Measurements from ENCODE around the gene DNAH8. TPM values are rescaled to one million over a fixed set of nuclear protein-coding genes. Genes with fewer than 3 reads are reported as not detected.

The DNAH8 gene
- total RNA-seq, 1 experiment from 2014 or later: not detected

DNA sequence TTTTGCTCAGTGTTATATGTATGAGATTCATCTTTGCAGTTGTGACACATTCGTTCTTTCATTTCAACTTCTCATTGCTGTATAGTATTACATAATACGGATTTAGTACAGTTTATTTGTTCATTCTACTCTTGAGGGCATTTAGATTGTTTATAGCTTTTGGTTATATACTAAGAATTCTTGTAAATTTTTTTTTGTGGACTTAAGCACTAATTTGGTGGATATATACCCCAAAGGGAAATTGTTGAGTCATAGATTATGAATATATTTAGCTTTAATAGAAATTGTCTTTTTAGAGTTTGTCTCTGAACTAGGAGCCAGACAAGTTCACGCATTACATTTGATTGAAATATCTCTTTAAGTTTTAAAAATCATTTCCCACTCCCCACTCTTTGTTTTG lies 79.6 kb downstream of the DNAH8 start:
- ATAC-seq (no peak), DNase-seq (ENCODE audit: low read depth, low spot score) (no peak)
- Histone ChIP-seq H3K9ac (ENCODE audit: low read length) (no peak overlapping the region), H3K27me3 (ENCODE audit: insufficient read depth, low read length) (peaks cover 10% of the 10 kb centered on the region; the same call in 1 of the 2 replicates), H3K36me3 (ENCODE audit: control insufficient read depth in 1 of 2, insufficient read depth in 2 of 2, low read length in 2 of 2) (no peaks in the 10 kb centered on the region), H2AFZ (ENCODE audit: low read depth, low read length, poor library complexity, severe bottlenecking) (no peak overlapping the region), H3K4me3 (replicated peaks in 1 of 2; ENCODE audit: low read depth in 1 of 2, low read length in 2 of 2) (no peak overlapping the region), H3K9me2 (ENCODE audit: insufficient read depth) (no peaks in the 10 kb centered on the region; the same call in 1 of the 2 replicates), H3K9me3 (ENCODE audit: control insufficient read depth in 1 of 2, insufficient read depth in 1 of 2, low read depth in 1 of 2, low read length in 2 of 2) (no peaks in the 10 kb centered on the region), H3K79me2 (ENCODE audit: insufficient read depth, low read length) (no peaks in the 10 kb centered on the region), H3K4me1 (ENCODE audit: control insufficient read depth in 1 of 2, insufficient read depth in 2 of 2, low read length in 2 of 2) (no peaks in the 10 kb centered on the region), H3K27ac (ENCODE audit: low read depth, low read length) (no peak overlapping the region), H4K20me1 (ENCODE audit: insufficient read depth) (no peaks in the 10 kb centered on the region), H3K4me2 (ENCODE audit: low read length) (no peak overlapping the region)
- POLR2A ChIA-PET: no interaction called here
- CTCF ChIA-PET: no interaction called here
- intact Hi-C loops (cut with micrococcal nuclease): no loop called here
- BruUV-seq (replicated peaks): no TSS peak
- RAD21 ChIA-PET (ENCODE audit: low non-redundant PET in 1 of 2, low total read pairs in 2 of 2, uncharacterized antibody in 2 of 2, unreplicated experiment in 2 of 2): interaction anchor here in 1 of 2 experiments (0.7 kb wide), 1 partner anchor 139 kb away, joined by 3 read pairs; no protein-coding TSS in a partner anchor
- TF ChIP-seq REST (IDR thresholded peaks at IDR 0.05; ENCODE audit: low read depth): no peak
- no peak for TF ChIP-seq ZBTB33 (IDR thresholded peaks at IDR 0.05; ENCODE audit: extremely low read depth, insufficient replicate concordance, low read length)
- no peak for TF ChIP-seq TCF7L2 (IDR thresholded peaks at IDR 0.05; ENCODE audit: borderline replicate concordance, extremely low read depth, insufficient read depth, insufficient read length)
- TF ChIP-seq RAD21 (IDR thresholded peaks at IDR 0.05; ENCODE audit: low read depth): no peak
- no peak for TF ChIP-seq POLR2A (IDR thresholded peaks at IDR 0.05; ENCODE audit: borderline replicate concordance, extremely low read depth, insufficient read depth, insufficient read length)
- TF ChIP-seq EZH2 (IDR thresholded peaks at IDR 0.05): no peak
- TF ChIP-seq ZNF274 (IDR thresholded peaks at IDR 0.05; ENCODE audit: low read depth, low read length): no peak
- no peak for TF ChIP-seq FOSL1 (IDR thresholded peaks at IDR 0.05; ENCODE audit: low read depth)
- no peak for TF ChIP-seq SIN3A (IDR thresholded peaks at IDR 0.05; ENCODE audit: low read depth)
- TF ChIP-seq ZFX (IDR thresholded peaks at IDR 0.05): no peak
- TF ChIP-seq, protein P1, sequence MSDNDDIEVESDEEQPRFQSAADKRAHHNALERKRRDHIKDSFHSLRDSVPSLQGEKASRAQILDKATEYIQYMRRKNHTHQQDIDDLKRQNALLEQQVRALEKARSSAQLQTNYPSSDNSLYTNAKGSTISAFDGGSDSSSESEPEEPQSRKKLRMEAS (IDR thresholded peaks at IDR 0.05): no peak
- no peak for TF ChIP-seq YY1 (IDR thresholded peaks at IDR 0.05; ENCODE audit: extremely low read depth, insufficient replicate concordance, low read depth, low read length)
- no peak for TF ChIP-seq CBX3 (IDR thresholded peaks at IDR 0.05; ENCODE audit: low read depth)
- no peak for TF ChIP-seq EGR1 (IDR thresholded peaks at IDR 0.05; ENCODE audit: low read depth)
- TF ChIP-seq POLR2AphosphoS5 (IDR thresholded peaks at IDR 0.05; ENCODE audit: low read depth, low read length): no peak
- no peak for TF ChIP-seq ELF1 (IDR thresholded peaks at IDR 0.05; ENCODE audit: borderline replicate concordance, low read depth)
